ENCODE data around the gene DCBLD2. TPM values are rescaled to one million over a fixed set of nuclear protein-coding genes. Genes with fewer than 3 reads are reported as not detected.

The DCBLD2 gene
- total and polyA plus RNA-seq, 2 donors (not counting 3 experiments of a cell fraction or from before 2014, with no cell fraction given), result 28.7 to 77.3 TPM

DNA sequence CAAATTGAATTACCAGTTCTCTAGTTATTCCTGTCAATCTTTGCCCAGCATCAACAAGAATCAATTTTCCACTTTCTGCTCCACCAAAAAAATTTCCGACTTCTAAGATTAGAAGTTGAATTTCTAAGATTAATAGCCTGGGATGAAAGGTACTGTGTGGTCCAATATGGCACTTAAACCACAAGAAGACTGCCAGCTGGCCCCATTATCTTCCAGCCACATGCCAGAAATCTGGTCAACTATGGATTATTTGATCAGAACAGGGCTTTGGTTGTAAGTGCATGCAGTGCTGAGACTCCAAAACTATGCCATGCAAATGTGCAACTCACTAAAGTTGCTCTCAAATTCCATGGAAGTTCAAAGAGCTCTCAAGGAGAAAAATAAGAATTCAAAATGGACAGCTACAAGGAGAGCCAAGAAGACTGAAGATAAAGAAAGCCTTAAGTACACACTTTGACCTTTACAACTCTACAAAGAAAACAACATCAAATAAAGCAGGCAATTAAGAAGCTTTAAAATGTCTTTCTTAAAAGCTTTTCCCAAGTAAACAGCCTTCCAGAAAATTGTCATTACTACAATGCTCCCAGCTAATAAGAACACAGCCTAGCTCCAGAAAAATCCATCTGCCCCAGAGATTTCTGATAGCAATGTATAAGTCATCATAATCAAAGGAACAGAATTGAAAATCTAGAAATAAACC is 74.1 kb downstream of the DCBLD2 start:
- Histone ChIP-seq H3K4me2 (ENCODE audit: insufficient read depth, low read length) (no peak overlapping the region), H3K36me3 (ENCODE audit: control insufficient read depth in 2 of 2, extremely low read depth in 1 of 2, insufficient read depth in 2 of 2, low read length in 2 of 2) (peaks cover 0 to under 1% of the 10 kb centered on the region in 2 experiments), H3K4me1 (ENCODE audit: control insufficient read depth, extremely low read depth, insufficient read depth, low read length) (no peaks in the 10 kb centered on the region), H3K4me3 (replicated peaks in 1 of 3; ENCODE audit: insufficient read depth in 1 of 3, low read depth in 1 of 3, low read length in 3 of 3) (no peak overlapping the region), H3K27me3 (ENCODE audit: control insufficient read depth in 2 of 2, insufficient read depth in 2 of 2, low read length in 2 of 2) (no peaks in the 10 kb centered on the region), H3K9ac (replicated peaks; ENCODE audit: extremely low read depth, insufficient read depth, low read length) (no peak overlapping the region), H3K9me3 (replicated peaks; ENCODE audit: control insufficient read depth, insufficient read depth, low read length) (no peaks in the 10 kb centered on the region), H3K9me1 (replicated peaks; ENCODE audit: control insufficient read depth, extremely low read depth, insufficient read depth, low read length) (no peaks in the 10 kb centered on the region), H3K27ac (ENCODE audit: insufficient read depth, low read depth, low read length) (no peak overlapping the region), H2AFZ (ENCODE audit: low read depth, low read length) (no peak overlapping the region), H4K20me1 (replicated peaks; ENCODE audit: control insufficient read depth, extremely low read depth, insufficient read depth, low read length) (peaks cover 2% of the 10 kb centered on the region), H3K79me2 (ENCODE audit: control insufficient read depth, insufficient read depth, low read length) (peaks cover 8% of the 10 kb centered on the region)
- intact Hi-C loops (cut with micrococcal nuclease), result no loop called here
- POLR2A ChIA-PET, result interaction anchor here (1.0 kb wide), 1 partner anchor 74 kb away, joined by 3 read pairs; the partner anchor contains the start of gene DCBLD2
- no TSS peak for BruUV-seq (replicated peaks)
- FAIRE-seq (no peak), DNase-seq (ENCODE audit: low read depth, low spot score) (no peak)
- CTCF ChIA-PET, result interaction anchor here (0.7 to 2.7 kb wide), 7 partner anchors 10 to 170 kb away, joined by 3 to 25 read pairs (median 4); partner anchors contain the start of gene DCBLD2
- dilution Hi-C loops (cut with MboI; ENCODE audit: extremely low pct_ligation_motif_present, low sequenced_read_pairs), result no loop called here
- TF ChIP-seq, protein P1, sequence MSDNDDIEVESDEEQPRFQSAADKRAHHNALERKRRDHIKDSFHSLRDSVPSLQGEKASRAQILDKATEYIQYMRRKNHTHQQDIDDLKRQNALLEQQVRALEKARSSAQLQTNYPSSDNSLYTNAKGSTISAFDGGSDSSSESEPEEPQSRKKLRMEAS (IDR thresholded peaks at IDR 0.05; ENCODE audit: insufficient read depth, insufficient read length), result no peak
- TF ChIP-seq, protein P2, sequence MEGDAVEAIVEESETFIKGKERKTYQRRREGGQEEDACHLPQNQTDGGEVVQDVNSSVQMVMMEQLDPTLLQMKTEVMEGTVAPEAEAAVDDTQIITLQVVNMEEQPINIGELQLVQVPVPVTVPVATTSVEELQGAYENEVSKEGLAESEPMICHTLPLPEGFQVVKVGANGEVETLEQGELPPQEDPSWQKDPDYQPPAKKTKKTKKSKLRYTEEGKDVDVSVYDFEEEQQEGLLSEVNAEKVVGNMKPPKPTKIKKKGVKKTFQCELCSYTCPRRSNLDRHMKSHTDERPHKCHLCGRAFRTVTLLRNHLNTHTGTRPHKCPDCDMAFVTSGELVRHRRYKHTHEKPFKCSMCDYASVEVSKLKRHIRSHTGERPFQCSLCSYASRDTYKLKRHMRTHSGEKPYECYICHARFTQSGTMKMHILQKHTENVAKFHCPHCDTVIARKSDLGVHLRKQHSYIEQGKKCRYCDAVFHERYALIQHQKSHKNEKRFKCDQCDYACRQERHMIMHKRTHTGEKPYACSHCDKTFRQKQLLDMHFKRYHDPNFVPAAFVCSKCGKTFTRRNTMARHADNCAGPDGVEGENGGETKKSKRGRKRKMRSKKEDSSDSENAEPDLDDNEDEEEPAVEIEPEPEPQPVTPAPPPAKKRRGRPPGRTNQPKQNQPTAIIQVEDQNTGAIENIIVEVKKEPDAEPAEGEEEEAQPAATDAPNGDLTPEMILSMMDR (IDR thresholded peaks at IDR 0.05; ENCODE audit: extremely low read depth in 1 of 2, insufficient read depth in 1 of 2, low read depth in 1 of 2, low read length in 2 of 2), result no peak
- TF ChIP-seq EZH2 (IDR thresholded peaks at IDR 0.05; ENCODE audit: borderline replicate concordance, low read depth, low read length, severe bottlenecking) (no peak), FOS (IDR thresholded peaks at IDR 0.05; ENCODE audit: borderline replicate concordance, insufficient read depth, low read length) (no peak), JUN (IDR thresholded peaks at IDR 0.05; ENCODE audit: borderline replicate concordance, insufficient read depth, insufficient read length, low read depth) (no peak), GATA2 (IDR thresholded peaks at IDR 0.05; ENCODE audit: insufficient read depth, insufficient read length, low read depth, low read length) (no peak), POLR2A (IDR thresholded peaks at IDR 0.05; ENCODE audit: low read depth, low read length) (no peak), POLR2AphosphoS5 (IDR thresholded peaks at IDR 0.05; ENCODE audit: insufficient read depth, low read depth, low read length) (no peak), MYC (IDR thresholded peaks at IDR 0.05; ENCODE audit: low read depth, low read length) (no peak)
